A549 (cell line): ENCODE measurements around the gene SERTAD1. TPM values are rescaled to one million over a fixed set of nuclear protein-coding genes. Genes with fewer than 3 reads are reported as not detected.

Source experiments
- ATAC-seq, 2 experiments: fragments of 200-7000 bp in 1 of 2; fragments of >200 bp in 1 of 2; cut with Nextera tagmentation in 1 of 2; cut with Tn5 transposase in 1 of 2; 3 replicates each; pipeline versions ENCODE4 v1.8.0 to v1.9.1; 2018 to 2020; ENCODE audit warnings: mild to moderate bottlenecking in 1 of 2, moderate library complexity in 1 of 2
- CTCF ChIA-PET: fragments of 300-600 bp; sonication (Branson Sonifier 250); formaldehyde crosslinking; extraction: SDS; loops from one replicate; lab custom pipeline; 2021; ENCODE audit warnings: antibody characterized with exemption, inconsistent platforms; lab: Yijun Ruan, JAX
- POLR2A ChIA-PET: fragments of 350-600 bp; formaldehyde crosslinking; extraction: SDS; loops from one replicate; lab custom pipeline; 2021; ENCODE audit warnings: antibody characterized with exemption, inconsistent platforms; lab: Yijun Ruan, JAX
- DNase-seq, 2 experiments: peaks; one replicate each; pipeline versions ENCODE4 v3.0.0 to v3.0.0-alpha.2; 2011 to 2016; ENCODE audit warnings: low read depth in 1 of 2, low spot score in 1 of 2
- FAIRE-seq: peaks from 2 replicates; lab custom pipeline; 2011; peaks lifted over from hg19 to GRCh38; lab: Jason Lieb, UNC
- H3K27ac ChIP-seq, 2 experiments: fragments of >200 bp; sonication (Bioruptor Twin); formaldehyde crosslinking; 3 replicates each; pipeline ENCODE4 v1.5.1; 2016 to 2017
- H3K4me1 ChIP-seq: fragments of >200 bp; sonication (Bioruptor Twin); formaldehyde crosslinking; 3 replicates; pipeline ENCODE4 v1.6.1; 2016
- H3K4me2 ChIP-seq: fragments of >200 bp; sonication (Bioruptor Twin); formaldehyde crosslinking; 3 replicates; pipeline ENCODE4 v1.6.1; 2016
- H3K4me3 ChIP-seq: fragments of >200 bp; sonication (Bioruptor Twin); formaldehyde crosslinking; 3 replicates; pipeline ENCODE4 v1.5.1; 2016
- H3K9me3 ChIP-seq: fragments of >200 bp; sonication (Bioruptor Twin); formaldehyde crosslinking; 3 replicates; pipeline ENCODE4 v1.6.1; 2016
- BCL3 ChIP-seq: fragments of >200 bp; sonication (Bioruptor Twin); formaldehyde crosslinking; IDR thresholded peaks from 3 replicates; pipeline ENCODE4 v1.6.1; 2016
- CBX2 ChIP-seq: fragments of 200-600 bp; sonication (generic); IDR thresholded peaks from 2 replicates; pipeline ENCODE4 v1.6.1; 2016; ENCODE audit warnings: low read depth, mild to moderate bottlenecking, borderline replicate concordance
- CEBPB ChIP-seq, 2 experiments: fragments of >200 bp in 1 of 2; sonication (Bioruptor Twin) in 1 of 2; formaldehyde crosslinking in 1 of 2; IDR thresholded peaks; 2 replicates each; pipeline ENCODE4 v1.6.1; 2012 to 2016
- CHD2 ChIP-seq: fragments of 150-350 bp; IDR thresholded peaks from 2 replicates; pipeline ENCODE4 v1.6.1; 2014; ENCODE audit warnings: low read length; ENCODE audit not compliant: partially characterized antibody
- ELK1 ChIP-seq: fragments of 150-350 bp; IDR thresholded peaks from 2 replicates; pipeline ENCODE4 v1.6.1; 2014; ENCODE audit warnings: low read depth, mild to moderate bottlenecking, low read length
- EP300 ChIP-seq, 2 experiments: fragments of >200 bp; sonication (Bioruptor Twin); formaldehyde crosslinking; IDR thresholded peaks; 2 replicates in 1 of 2; 3 replicates in 1 of 2; pipeline ENCODE4 v1.6.1; 2016 to 2017
- ESRRA ChIP-seq: fragments of 150-350 bp; IDR thresholded peaks from 2 replicates; pipeline ENCODE4 v1.6.1; 2014; ENCODE audit warnings: mild to moderate bottlenecking, low read length, borderline replicate concordance
- FOXS1 ChIP-seq: fragments of 250-450 bp; sonication (Bioruptor Pico); IDR thresholded peaks from 2 replicates; pipeline ENCODE4 v1.5.0; 2020; ENCODE audit warnings: mild to moderate bottlenecking, moderate library complexity
- HEYL ChIP-seq: fragments of 250-450 bp; sonication (Bioruptor Pico); IDR thresholded peaks from 2 replicates; pipeline ENCODE4 v1.8.0; 2021; ENCODE audit warnings: mild to moderate bottlenecking, moderate library complexity
- HOXB5 ChIP-seq: fragments of 250-450 bp; sonication (Bioruptor Pico); IDR thresholded peaks from 2 replicates; pipeline ENCODE4 v1.5.0; 2020; ENCODE audit warnings: mild to moderate bottlenecking, moderate library complexity
- JUN ChIP-seq, 2 experiments: fragments of >200 bp; sonication (Bioruptor Twin); formaldehyde crosslinking; IDR thresholded peaks; 2 replicates in 1 of 2; 3 replicates in 1 of 2; pipeline ENCODE4 v1.6.1; 2016 to 2017
- MAFK ChIP-seq: fragments of 450-650 bp; IDR thresholded peaks from 2 replicates; pipeline ENCODE4 v1.6.1; 2014; ENCODE audit not compliant: partially characterized antibody
- MAX ChIP-seq: IDR thresholded peaks from 2 replicates; pipeline ENCODE4 v1.6.1; 2012
- NFE2L2 ChIP-seq: fragments of 150-350 bp; conservative IDR thresholded peaks from 2 replicates; pipeline ENCODE4 v1.6.1; 2014; ENCODE audit warnings: low read length
- NR3C1 ChIP-seq: fragments of >200 bp; sonication (Bioruptor Twin); formaldehyde crosslinking; IDR thresholded peaks from 3 replicates; pipeline ENCODE4 v1.6.1; 2017
- PBX3 ChIP-seq: IDR thresholded peaks from 2 replicates; pipeline ENCODE4 v1.6.1; 2012
- PHF8 ChIP-seq: fragments of 200-600 bp; sonication (generic); IDR thresholded peaks from 2 replicates; pipeline ENCODE4 v1.6.1; 2016; ENCODE audit warnings: low read depth, mild to moderate bottlenecking, antibody characterized with exemption, moderate library complexity, borderline replicate concordance
- RAD21 ChIP-seq, 2 experiments: fragments of >200 bp in 1 of 2; sonication (Bioruptor Twin) in 1 of 2; formaldehyde crosslinking in 1 of 2; IDR thresholded peaks in 1 of 2; conservative IDR thresholded peaks in 1 of 2; 2 replicates in 1 of 2; 3 replicates in 1 of 2; pipeline ENCODE4 v1.6.1; 2012 to 2018; ENCODE audit warnings: inconsistent platforms in 1 of 2
- REST ChIP-seq: fragments of 200-600 bp; sonication (generic); IDR thresholded peaks from 2 replicates; pipeline ENCODE4 v1.6.1; 2016; ENCODE audit warnings: antibody characterized with exemption, mild to moderate bottlenecking, moderate library complexity
- RFX5 ChIP-seq: fragments of 450-650 bp; IDR thresholded peaks from 2 replicates; pipeline ENCODE4 v1.7.1; 2014; ENCODE audit warnings: antibody characterized with exemption, mild to moderate bottlenecking, moderate library complexity
- SMC3 ChIP-seq: fragments of >200 bp; sonication (Bioruptor Twin); formaldehyde crosslinking; IDR thresholded peaks from 3 replicates; pipeline ENCODE4 v1.6.1; 2018; ENCODE audit warnings: inconsistent platforms
- TFCP2L1 ChIP-seq: fragments of 250-450 bp; sonication (Bioruptor Pico); IDR thresholded peaks from 2 replicates; pipeline ENCODE4 v1.5.0; 2021; ENCODE audit warnings: mild to moderate bottlenecking
- ZNF302 ChIP-seq: fragments of 250-450 bp; sonication (Bioruptor Pico); IDR thresholded peaks from 2 replicates; pipeline ENCODE4 v1.9.0; 2021; ENCODE audit warnings: inconsistent platforms, mild to moderate bottlenecking, moderate library complexity
- ZSCAN20 ChIP-seq: fragments of 250-450 bp; sonication (Bioruptor Pico); IDR thresholded peaks from 2 replicates; pipeline ENCODE4 v1.8.0; 2022; ENCODE audit warnings: mild to moderate bottlenecking, moderate library complexity
- WGBS: methylation state at CpG from one replicate; pipeline ENCODE4 v1.1.6; 2017; ENCODE audit errors: missing lambda C conversion rate; 5-methylcytosine and 5-hydroxymethylcytosine counted together
- polyA plus RNA-seq, 4 experiments: library from polyadenylated mRNA; depleted of rRNA in 3 of 4; stranded (reverse); fragments of >200 nt; fragmentation: RNase III in 1 of 4; extraction: RNeasy Plus Mini Kit Qiagen cat#74134 plus additional on column Dnase treatment in 1 of 4; gene quantifications; 2 replicates in 3 of 4; 3 replicates in 1 of 4; pipeline ENCODE4 v1.2.3, GENCODE V29; 2011 to 2017

The SERTAD1 gene
- polyA plus RNA-seq, 2 of the 4 experiments (the other 2 are of a cell fraction), result 10.7 to 13.6 TPM

- TF ChIP-seq RFX5, result peak; percentile 95
- peak; percentile 83; the same call in 1 of the 2 replicates for TF ChIP-seq TFCP2L1 (CRISPR knock-in tag)
- peak; percentile 97 to 98 for TF ChIP-seq JUN (IDR thresholded peaks at IDR 0.05)
- peak; percentile 81 for TF ChIP-seq PBX3
- TF ChIP-seq ELK1, result no peak
Measured at GRCh38 chr19:40425450-40426287, at the start of gene SERTAD1 (continued).

GRCh38 chr19:40474737-40475136 is 48.9 kb upstream of the SERTAD1 start:
- Histone ChIP-seq H3K27ac (no peak overlapping the region), H3K4me1 (no peaks in the 10 kb centered on the region), H3K9me3 (no peaks in the 10 kb centered on the region), H3K4me2 (no peak overlapping the region), H3K4me3 (no peak overlapping the region)
- ChIA-PET POLR2A (no interaction called here), CTCF (interaction anchor here (0.9 to 4.9 kb wide), 7 partner anchors 10 to 335 kb away, joined by 3 to 35 read pairs (median 3); partner anchors contain the start of gene BLVRB)
- WGBS, result 78% methylated on average over 4 of the region's 4 CpGs
- TF ChIP-seq ESRRA, result no peak
- TF ChIP-seq MAFK, result no peak
- TF ChIP-seq TFCP2L1 (CRISPR knock-in tag), result no peak
- TF ChIP-seq FOXS1 (CRISPR knock-in tag), result no peak
- no peak for TF ChIP-seq HEYL (CRISPR knock-in tag)
- FAIRE-seq, result no peak
- ATAC-seq, result no peak
- no peak for DNase-seq

- TF ChIP-seq SMC3 (no peak), CHD2 (no peak), CEBPB (IDR thresholded peaks at IDR 0.05) (no peak), NFE2L2 (no peak), ZSCAN20 (CRISPR knock-in tag) (no peak), ZNF302 (no peak), CBX2 (no peak), EP300 (IDR thresholded peaks at IDR 0.05) (no peak), NR3C1 (no peak)
- TF ChIP-seq, all 56 proteins: peak for 0
- Histone ChIP-seq H3K4me2 (no peak overlapping the region), H3K4me3 (no peak overlapping the region), H3K27ac (no peak overlapping the region), H3K9me3 (no peaks in the 10 kb centered on the region), H3K4me1 (no peaks in the 10 kb centered on the region)
- DNase-seq, result no peak
- WGBS, result 95% methylated on average over 13 of the region's 13 CpGs
- ChIA-PET CTCF (interaction anchor here (1.4 to 4.9 kb wide), 2 partner anchors 8 to 49 kb away, joined by 3 to 35 read pairs; partner anchors contain the start of gene BLVRB), POLR2A (no interaction called here)
- FAIRE-seq, result no peak
- 0 out of 6 replicates have a peak, but pooled peaks of 1 of the 2 experiments have one; percentile 12 for ATAC-seq
Measured at GRCh38 chr19:40472516-40472915, 46.7 kb upstream of the SERTAD1 start.

GRCh38 chr19:40471111-40471510 is 45.3 kb upstream of the SERTAD1 start:
- POLR2A ChIA-PET, result no interaction called here
- no peak overlapping the region for H3K4me3 ChIP-seq
- WGBS, result 95% methylated on average over 3 of the region's 3 CpGs
- FAIRE-seq (peak; percentile 51), DNase-seq (no peak), ATAC-seq (no peak)
- H3K9me3 ChIP-seq, result no peaks in the 10 kb centered on the region
- CTCF ChIA-PET, result interaction anchor here (0.7 to 46.6 kb wide), 2 partner anchors 48 to 159 kb away, joined by 3 to 950 read pairs; partner anchors contain the start of genes PRX and SERTAD1
- H3K27ac ChIP-seq, result no peak overlapping the region
- no peak overlapping the region for H3K4me2 ChIP-seq
- H3K4me1 ChIP-seq, result peaks cover 8% of the 10 kb centered on the region
- TF ChIP-seq RAD21 (conservative IDR thresholded peaks at IDR 0.05 in 1 of 2, IDR thresholded peaks at IDR 0.05 in 1 of 2) (no peak), REST (no peak), MAX (no peak), CBX2 (no peak), PHF8 (no peak), HOXB5 (CRISPR knock-in tag) (no peak), NFE2L2 (no peak), BCL3 (no peak)
